Measurements from ENCODE around the gene SLC30A7.
"Not testable (repeated sequence)": the region's sequence is repeated elsewhere in the genome, so short reads cannot be mapped to it uniquely, and the experiment has no call there.

Gene SLC30A7

DNA sequence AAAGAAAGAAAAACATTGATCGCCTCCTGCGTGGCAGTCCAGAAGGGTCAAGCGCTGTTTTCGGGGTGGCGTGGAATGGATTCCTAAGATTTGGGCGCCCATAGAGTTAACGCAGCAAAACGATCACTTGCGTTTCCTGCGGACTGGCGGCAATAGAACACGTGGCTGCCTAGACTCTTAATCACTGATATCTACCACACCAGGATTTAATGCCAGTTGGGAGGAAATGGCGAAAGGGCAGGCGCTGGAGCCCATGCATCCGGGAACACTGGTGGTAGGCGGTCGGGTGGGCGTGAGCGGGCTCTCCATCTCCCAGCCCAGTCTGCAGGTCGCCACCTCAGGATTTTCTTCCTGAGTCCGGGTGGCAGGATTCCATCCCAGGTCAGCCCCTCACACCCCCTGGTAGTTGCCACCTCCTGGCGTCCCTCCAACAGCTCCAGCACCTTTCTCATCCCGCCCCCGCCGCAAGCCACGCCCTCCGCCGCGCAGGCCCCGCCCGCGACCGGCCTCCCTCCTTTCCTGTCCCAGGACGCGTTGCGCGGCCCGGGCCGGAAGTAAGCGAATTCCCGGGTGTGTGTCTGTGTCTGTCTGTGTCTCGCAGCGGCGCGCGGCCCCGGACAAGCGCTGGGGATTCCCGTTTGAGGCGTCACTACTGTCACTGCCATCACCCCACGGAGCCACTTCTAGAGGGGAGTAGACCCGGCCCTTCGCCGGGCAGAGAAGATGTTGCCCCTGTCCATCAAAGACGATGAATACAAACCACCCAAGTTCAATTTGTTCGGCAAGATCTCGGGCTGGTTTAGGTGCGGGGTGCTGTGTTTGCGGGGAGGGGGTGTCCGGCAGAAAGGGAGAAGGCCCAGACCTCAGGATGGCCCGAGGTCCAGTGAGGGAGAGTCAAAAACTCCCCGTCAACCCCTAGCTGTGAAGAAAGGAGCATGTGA is at the start of gene SLC30A7:
TSS of gene SLC30A7 (plus strand) at position 551 of the 941 bp plus-strand sequence. CDS start at position 724, 173 bp downstream.
- no peak for TF ChIP-seq CTCF (IDR thresholded peaks at IDR 0.05; ENCODE audit: extremely low read depth, insufficient read depth, missing control alignments)
- peak; percentile 82 for DNase-seq (ENCODE audit: low spot score)
- in situ Hi-C loops (cut with MboI; ENCODE audit: low pct_unique_long_range_greater_than_20kb, low sequenced_read_pairs, unreplicated experiment) = loop anchor here (25.0 kb wide), 1 partner anchor 1084 kb away; no protein-coding TSS in a partner anchor

- no peak for DNase-seq (ENCODE audit: low spot score)
- in situ Hi-C loops (cut with MboI; ENCODE audit: low pct_unique_long_range_greater_than_20kb, low sequenced_read_pairs, unreplicated experiment) = no loop called here
- TF ChIP-seq CTCF (IDR thresholded peaks at IDR 0.05; ENCODE audit: extremely low read depth, insufficient read depth, missing control alignments) = no peak
These were observed 48.4 kb upstream of the SLC30A7 start for GRCh38 chr1:100847361-100848082.

GRCh38 chr1:100851726-100852125 is 44.2 kb upstream of the SLC30A7 start:
- in situ Hi-C loops (cut with MboI; ENCODE audit: low pct_unique_long_range_greater_than_20kb, low sequenced_read_pairs, unreplicated experiment) = no loop called here
- no peak for DNase-seq (ENCODE audit: low spot score)
- TF ChIP-seq CTCF (IDR thresholded peaks at IDR 0.05; ENCODE audit: extremely low read depth, insufficient read depth, missing control alignments) = no peak

- DNase-seq (ENCODE audit: low spot score) = no peak
- in situ Hi-C loops (cut with MboI; ENCODE audit: low pct_unique_long_range_greater_than_20kb, low sequenced_read_pairs, unreplicated experiment) = no loop called here
- no peak for TF ChIP-seq CTCF (IDR thresholded peaks at IDR 0.05; ENCODE audit: extremely low read depth, insufficient read depth, missing control alignments)
These were observed 42.9 kb upstream of the SLC30A7 start for GRCh38 chr1:100852976-100853375.

GRCh38 chr1:100855116-100855515 is 40.8 kb upstream of the SLC30A7 start:
- DNase-seq (ENCODE audit: low spot score); in situ Hi-C loops (cut with MboI; ENCODE audit: low pct_unique_long_range_greater_than_20kb, low sequenced_read_pairs, unreplicated experiment): not testable (repeated sequence)

- in situ Hi-C loops (cut with MboI; ENCODE audit: low pct_unique_long_range_greater_than_20kb, low sequenced_read_pairs, unreplicated experiment) = loop anchor here (10.0 kb wide), 1 partner anchor 406 kb away; no protein-coding TSS in a partner anchor
- no peak for TF ChIP-seq CTCF (IDR thresholded peaks at IDR 0.05; ENCODE audit: extremely low read depth, insufficient read depth, missing control alignments)
- no peak for DNase-seq (ENCODE audit: low spot score)
These were observed 35.4 kb upstream of the SLC30A7 start for GRCh38 chr1:100860397-100860991.
